GM12801 (cell line): ENCODE data around the gene SLC44A1.

Source experiments
- CTCF ChIP-seq: IDR thresholded peaks from one replicate; pipeline ENCODE4 v1.5.1; 2011; ENCODE audit warnings: control low read depth; ENCODE audit not compliant: insufficient read length; ENCODE audit errors: extremely low read depth

The SLC44A1 gene

GRCh38 chr9:105232207-105232606 lies 12.2 kb upstream of the SLC44A1 start:
- no peak for TF ChIP-seq CTCF

GRCh38 chr9:105233873-105234272 lies 10.6 kb upstream of the SLC44A1 start:
- TF ChIP-seq CTCF: no peak

- no peak for TF ChIP-seq CTCF
Measured at GRCh38 chr9:105236261-105236660, 8.2 kb upstream of the SLC44A1 start.

GRCh38 chr9:105237246-105237645 lies 7.2 kb upstream of the SLC44A1 start:
- TF ChIP-seq CTCF: no peak

GRCh38 chr9:105238302-105238701 lies 6.1 kb upstream of the SLC44A1 start:
- no peak for TF ChIP-seq CTCF

- TF ChIP-seq CTCF: no peak
Measured at GRCh38 chr9:105241356-105242043, 3.0 kb upstream of the SLC44A1 start.

- TF ChIP-seq CTCF: no peak
Measured at GRCh38 chr9:105242062-105242461, 2.4 kb upstream of the SLC44A1 start.
